Stomach (tissue), 4 donors: Measurements from ENCODE around the gene LY86.

Experiments
- EP300 ChIP-seq: sonication (generic); formaldehyde crosslinking; IDR thresholded peaks from one replicate; pipeline ENCODE4 v1.6.1; 2017; ENCODE audit warnings: antibody characterized with exemption
- TF ChIP-seq, protein P1 (sequence below), 7 experiments: fragments of 450-650 bp in 4 of 7; fragments of 200-600 bp in 3 of 7; sonication (generic) in 3 of 7; IDR thresholded peaks; one replicate each; pipeline ENCODE4 v1.5.1; 2016 to 2019; ENCODE audit warnings: antibody characterized with exemption in 7 of 7, control low read depth in 2 of 7, mild to moderate bottlenecking in 1 of 7

- TF ChIP-seq, protein P1, sequence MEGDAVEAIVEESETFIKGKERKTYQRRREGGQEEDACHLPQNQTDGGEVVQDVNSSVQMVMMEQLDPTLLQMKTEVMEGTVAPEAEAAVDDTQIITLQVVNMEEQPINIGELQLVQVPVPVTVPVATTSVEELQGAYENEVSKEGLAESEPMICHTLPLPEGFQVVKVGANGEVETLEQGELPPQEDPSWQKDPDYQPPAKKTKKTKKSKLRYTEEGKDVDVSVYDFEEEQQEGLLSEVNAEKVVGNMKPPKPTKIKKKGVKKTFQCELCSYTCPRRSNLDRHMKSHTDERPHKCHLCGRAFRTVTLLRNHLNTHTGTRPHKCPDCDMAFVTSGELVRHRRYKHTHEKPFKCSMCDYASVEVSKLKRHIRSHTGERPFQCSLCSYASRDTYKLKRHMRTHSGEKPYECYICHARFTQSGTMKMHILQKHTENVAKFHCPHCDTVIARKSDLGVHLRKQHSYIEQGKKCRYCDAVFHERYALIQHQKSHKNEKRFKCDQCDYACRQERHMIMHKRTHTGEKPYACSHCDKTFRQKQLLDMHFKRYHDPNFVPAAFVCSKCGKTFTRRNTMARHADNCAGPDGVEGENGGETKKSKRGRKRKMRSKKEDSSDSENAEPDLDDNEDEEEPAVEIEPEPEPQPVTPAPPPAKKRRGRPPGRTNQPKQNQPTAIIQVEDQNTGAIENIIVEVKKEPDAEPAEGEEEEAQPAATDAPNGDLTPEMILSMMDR (IDR thresholded peaks at IDR 0.05) = no peak
- TF ChIP-seq EP300 = no peak
Measured at GRCh38 chr6:6665555-6666243, 77.2 kb downstream of the LY86 start.
